Tibial artery (tissue), 4 donors: ENCODE data around the gene PPP2R5B.

ENCODE experiments used
- DNase-seq, 2 donors: peaks; one replicate each; pipeline ENCODE4 v3.0.0-alpha.2; 2019
- H3K27ac ChIP-seq, 2 donors: fragments of 200-600 bp; sonication (generic) in 1 of 2; 1 replicate in 1 of 2; 2 replicates in 1 of 2; pipeline ENCODE4 v1.5.1; 2018 to 2019; ENCODE audit warnings: mild to moderate bottlenecking in 1 of 2
- H3K27me3 ChIP-seq, 2 donors: fragments of 200-600 bp; sonication (generic) in 1 of 2; one replicate each; pipeline versions ENCODE4 v1.5.1 to v1.6.0; 2016 to 2019
- H3K36me3 ChIP-seq, 3 donors: fragments of 200-600 bp; sonication (generic) in 2 of 3; one replicate each; pipeline ENCODE4 v1.5.1; 2016 to 2019; ENCODE audit warnings: mild to moderate bottlenecking in 2 of 3
- H3K4me1 ChIP-seq, 4 donors: fragments of 200-600 bp; sonication (generic) in 2 of 4; 1 replicate in 3 of 4; 2 replicates in 1 of 4; pipeline ENCODE4 v1.5.1; 2016 to 2019
- H3K4me3 ChIP-seq, 2 donors: fragments of 200-600 bp; sonication (generic) in 1 of 2; 1 replicate in 1 of 2; 2 replicates in 1 of 2; pipeline ENCODE4 v1.5.1; 2018 to 2019; ENCODE audit warnings: mild to moderate bottlenecking in 2 of 2
- H3K9me3 ChIP-seq, 3 donors: fragments of 200-600 bp; sonication (generic) in 1 of 3; one replicate each; pipeline ENCODE4 v1.5.1; 2016 to 2019
- CTCF ChIP-seq, 2 experiments: fragments of 200-600 bp in 1 of 2; fragments of 450-650 bp in 1 of 2; IDR thresholded peaks; one replicate each; pipeline ENCODE4 v1.5.1; 2017 to 2019; ENCODE audit warnings: antibody characterized with exemption in 2 of 2, mild to moderate bottlenecking in 1 of 2, moderate library complexity in 1 of 2
- intact Hi-C: fragments of 100-400 bp; cut with DNase I; formaldehyde crosslinking; loops from one replicate; pipeline ENCODE4 v1.15.0; 2023; ENCODE audit warnings: low total_unique reads

The PPP2R5B gene

GRCh38 chr11:64881476-64881875 is 43.0 kb upstream of the PPP2R5B start:
- intact Hi-C loops, result no loop called here
- DNase-seq, result no peak
- no peak for TF ChIP-seq CTCF (IDR thresholded peaks at IDR 0.05)
- H3K4me3 ChIP-seq, result no peak overlapping the region
- peak overlapping the region; percentile 70 to 97 for H3K27ac ChIP-seq
- no peaks in the 10 kb centered on the region for H3K9me3 ChIP-seq
- H3K36me3 ChIP-seq, result no peaks in the 10 kb centered on the region
- H3K27me3 ChIP-seq, result no peaks in the 10 kb centered on the region
- H3K4me1 ChIP-seq, result peaks cover 0 to 53% (median 24%) of the 10 kb centered on the region in 4 donors

- Histone ChIP-seq H3K4me3 (no peak overlapping the region), H3K27ac (peak overlapping the region; percentile 70 to 97), H3K36me3 (no peaks in the 10 kb centered on the region), H3K4me1 (peaks cover 0 to 56% (median 21%) of the 10 kb centered on the region in 4 donors), H3K27me3 (no peaks in the 10 kb centered on the region), H3K9me3 (no peaks in the 10 kb centered on the region)
- intact Hi-C loops, result no loop called here
- no peak for DNase-seq
- TF ChIP-seq CTCF (IDR thresholded peaks at IDR 0.05), result no peak
Measured at GRCh38 chr11:64882243-64882642, 42.2 kb upstream of the PPP2R5B start.

GRCh38 chr11:64883575-64883974 is 40.9 kb upstream of the PPP2R5B start:
- no peaks in the 10 kb centered on the region for H3K27me3 ChIP-seq
- no peak overlapping the region for H3K4me3 ChIP-seq
- DNase-seq, result no peak
- intact Hi-C loops, result no loop called here
- no peak for TF ChIP-seq CTCF (IDR thresholded peaks at IDR 0.05)
- no peaks in the 10 kb centered on the region for H3K9me3 ChIP-seq
- no peaks in the 10 kb centered on the region for H3K36me3 ChIP-seq
- H3K4me1 ChIP-seq, result peaks cover 0 to 69% (median 26%) of the 10 kb centered on the region in 4 donors
- H3K27ac ChIP-seq, result peak overlapping the region; percentile 70 to 97

- Histone ChIP-seq H3K27me3 (no peaks in the 10 kb centered on the region), H3K27ac (peak overlapping the region; percentile 70 to 97), H3K4me3 (no peak overlapping the region), H3K9me3 (no peaks in the 10 kb centered on the region), H3K36me3 (no peaks in the 10 kb centered on the region), H3K4me1 (peaks cover 0 to 67% (median 25%) of the 10 kb centered on the region in 4 donors)
- intact Hi-C loops, result no loop called here
- no peak for DNase-seq
- TF ChIP-seq CTCF (IDR thresholded peaks at IDR 0.05), result no peak
Measured at GRCh38 chr11:64884019-64884418, 40.5 kb upstream of the PPP2R5B start.

- no peak for DNase-seq
- TF ChIP-seq CTCF (IDR thresholded peaks at IDR 0.05), result no peak
- Histone ChIP-seq H3K27me3 (no peaks in the 10 kb centered on the region), H3K4me1 (peaks cover 0 to 53% (median 21%) of the 10 kb centered on the region in 4 donors), H3K9me3 (no peaks in the 10 kb centered on the region), H3K4me3 (no peak overlapping the region), H3K36me3 (no peaks in the 10 kb centered on the region), H3K27ac (peak overlapping the region in 1 of 2 donors; percentile 97)
- intact Hi-C loops, result no loop called here
Measured at GRCh38 chr11:64885367-64886286, 38.9 kb upstream of the PPP2R5B start.
